ENCODE data around the gene SMYD3.

- TF ChIP-seq, protein P1, sequence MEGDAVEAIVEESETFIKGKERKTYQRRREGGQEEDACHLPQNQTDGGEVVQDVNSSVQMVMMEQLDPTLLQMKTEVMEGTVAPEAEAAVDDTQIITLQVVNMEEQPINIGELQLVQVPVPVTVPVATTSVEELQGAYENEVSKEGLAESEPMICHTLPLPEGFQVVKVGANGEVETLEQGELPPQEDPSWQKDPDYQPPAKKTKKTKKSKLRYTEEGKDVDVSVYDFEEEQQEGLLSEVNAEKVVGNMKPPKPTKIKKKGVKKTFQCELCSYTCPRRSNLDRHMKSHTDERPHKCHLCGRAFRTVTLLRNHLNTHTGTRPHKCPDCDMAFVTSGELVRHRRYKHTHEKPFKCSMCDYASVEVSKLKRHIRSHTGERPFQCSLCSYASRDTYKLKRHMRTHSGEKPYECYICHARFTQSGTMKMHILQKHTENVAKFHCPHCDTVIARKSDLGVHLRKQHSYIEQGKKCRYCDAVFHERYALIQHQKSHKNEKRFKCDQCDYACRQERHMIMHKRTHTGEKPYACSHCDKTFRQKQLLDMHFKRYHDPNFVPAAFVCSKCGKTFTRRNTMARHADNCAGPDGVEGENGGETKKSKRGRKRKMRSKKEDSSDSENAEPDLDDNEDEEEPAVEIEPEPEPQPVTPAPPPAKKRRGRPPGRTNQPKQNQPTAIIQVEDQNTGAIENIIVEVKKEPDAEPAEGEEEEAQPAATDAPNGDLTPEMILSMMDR (IDR thresholded peaks at IDR 0.05) = no peak
- TF ChIP-seq EP300 (IDR thresholded peaks at IDR 0.05) (no peak), POLR2A (IDR thresholded peaks at IDR 0.05) (no peak)
Observed at GRCh38 chr1:245771511-245772281, 735.4 kb downstream of the SMYD3 start.
